RWPE1 (cell line): ENCODE results near the gene POLR3G.

Experiments used
- CTCF ChIA-PET: fragments of 350-600 bp; sonication (Branson Sonifier 250); formaldehyde crosslinking; extraction: SDS; loops from one replicate; lab custom pipeline; 2021; lab: Yijun Ruan, JAX
- POLR2A ChIA-PET: fragments of 400-600 bp; formaldehyde crosslinking; extraction: SDS; loops from one replicate; lab custom pipeline; 2020; ENCODE audit warnings: antibody characterized with exemption; ENCODE audit not compliant: low non-redundant PET; lab: Yijun Ruan, JAX
- DNase-seq: peaks from one replicate; pipeline ENCODE4 v3.0.0; 2012; ENCODE audit warnings: low spot score
- H3K27ac ChIP-seq: fragments of 450-650 bp; 2 replicates; pipeline ENCODE4 v1.5.1; 2017
- TF ChIP-seq, protein P1 (sequence below): fragments of 450-650 bp; conservative IDR thresholded peaks from 2 replicates; pipeline ENCODE4 v1.5.1; 2017; ENCODE audit warnings: low read depth, mild to moderate bottlenecking

The POLR3G gene

DNA sequence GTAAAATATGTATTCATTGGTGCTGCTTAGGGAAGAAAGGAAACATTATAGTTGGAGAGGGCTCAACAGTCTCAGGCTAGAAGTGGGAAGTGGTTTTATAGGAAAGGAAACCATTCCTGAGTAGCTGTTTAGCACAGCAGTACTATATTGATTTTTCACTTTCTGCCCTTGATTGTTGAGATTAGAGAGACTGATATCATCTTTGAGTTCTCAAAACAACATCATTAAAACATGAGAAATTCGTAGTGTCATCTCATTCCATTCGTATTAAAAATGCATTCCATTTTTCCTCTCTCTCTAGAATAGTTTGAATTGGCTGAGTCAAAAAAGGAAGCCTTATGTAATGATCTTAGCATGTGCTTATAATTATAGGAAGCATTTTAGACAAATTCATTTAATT lies 14.1 kb downstream of the POLR3G start:
- no peak overlapping the region for H3K27ac ChIP-seq
- ChIA-PET POLR2A (no interaction called here), CTCF (interaction anchor here (0.6 kb wide), 1 partner anchor 16 kb away, joined by 6 read pairs; no protein-coding TSS in a partner anchor)
- no peak for DNase-seq
- TF ChIP-seq, protein P1, sequence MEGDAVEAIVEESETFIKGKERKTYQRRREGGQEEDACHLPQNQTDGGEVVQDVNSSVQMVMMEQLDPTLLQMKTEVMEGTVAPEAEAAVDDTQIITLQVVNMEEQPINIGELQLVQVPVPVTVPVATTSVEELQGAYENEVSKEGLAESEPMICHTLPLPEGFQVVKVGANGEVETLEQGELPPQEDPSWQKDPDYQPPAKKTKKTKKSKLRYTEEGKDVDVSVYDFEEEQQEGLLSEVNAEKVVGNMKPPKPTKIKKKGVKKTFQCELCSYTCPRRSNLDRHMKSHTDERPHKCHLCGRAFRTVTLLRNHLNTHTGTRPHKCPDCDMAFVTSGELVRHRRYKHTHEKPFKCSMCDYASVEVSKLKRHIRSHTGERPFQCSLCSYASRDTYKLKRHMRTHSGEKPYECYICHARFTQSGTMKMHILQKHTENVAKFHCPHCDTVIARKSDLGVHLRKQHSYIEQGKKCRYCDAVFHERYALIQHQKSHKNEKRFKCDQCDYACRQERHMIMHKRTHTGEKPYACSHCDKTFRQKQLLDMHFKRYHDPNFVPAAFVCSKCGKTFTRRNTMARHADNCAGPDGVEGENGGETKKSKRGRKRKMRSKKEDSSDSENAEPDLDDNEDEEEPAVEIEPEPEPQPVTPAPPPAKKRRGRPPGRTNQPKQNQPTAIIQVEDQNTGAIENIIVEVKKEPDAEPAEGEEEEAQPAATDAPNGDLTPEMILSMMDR = no peak

DNA sequence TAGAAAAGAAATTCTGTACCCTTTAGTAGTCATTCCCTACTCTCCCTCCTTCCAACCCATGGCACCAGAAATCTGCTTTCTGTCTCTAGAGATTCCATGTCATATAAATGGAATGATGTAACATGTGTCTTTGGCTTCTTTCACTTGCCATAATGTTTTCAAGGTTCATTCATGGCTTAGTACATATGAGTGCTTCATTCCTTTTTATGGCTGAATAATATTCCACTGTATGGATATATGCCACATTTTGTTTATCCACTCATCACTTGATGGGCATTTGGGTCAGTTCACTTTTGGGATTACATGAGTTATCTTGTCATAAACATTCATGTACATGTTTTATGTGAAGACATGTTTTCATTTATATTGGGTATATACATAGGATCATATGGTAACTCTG lies 19.4 kb downstream of the POLR3G start:
- DNase-seq = no peak
- POLR2A ChIA-PET = no interaction called here
- TF ChIP-seq, protein P1 = no peak
- H3K27ac ChIP-seq = no peak overlapping the region
- CTCF ChIA-PET = no interaction called here

DNA sequence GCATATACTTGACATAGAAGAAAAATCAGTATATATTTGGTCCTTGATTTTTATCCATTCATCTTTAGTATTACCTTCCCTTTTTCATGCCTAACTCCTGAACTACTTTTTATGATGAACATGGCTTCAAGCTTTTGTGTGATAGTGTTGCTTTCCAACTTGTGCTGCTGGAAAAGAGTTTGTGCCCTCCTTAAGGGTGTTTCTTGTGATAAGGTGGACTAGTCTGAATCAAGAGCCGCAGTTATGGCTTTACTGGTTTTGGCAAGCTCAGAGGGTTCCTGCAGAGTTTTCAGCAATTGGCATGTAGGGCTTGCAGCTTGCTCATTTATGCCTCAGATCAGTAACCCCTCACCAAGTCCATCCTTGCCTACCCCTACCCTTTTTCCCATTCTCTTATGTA lies 20.5 kb downstream of the POLR3G start:
- CTCF ChIA-PET = no interaction called here
- POLR2A ChIA-PET = no interaction called here
- DNase-seq = no peak
- H3K27ac ChIP-seq = no peak overlapping the region
- TF ChIP-seq, protein P1 = no peak

DNA sequence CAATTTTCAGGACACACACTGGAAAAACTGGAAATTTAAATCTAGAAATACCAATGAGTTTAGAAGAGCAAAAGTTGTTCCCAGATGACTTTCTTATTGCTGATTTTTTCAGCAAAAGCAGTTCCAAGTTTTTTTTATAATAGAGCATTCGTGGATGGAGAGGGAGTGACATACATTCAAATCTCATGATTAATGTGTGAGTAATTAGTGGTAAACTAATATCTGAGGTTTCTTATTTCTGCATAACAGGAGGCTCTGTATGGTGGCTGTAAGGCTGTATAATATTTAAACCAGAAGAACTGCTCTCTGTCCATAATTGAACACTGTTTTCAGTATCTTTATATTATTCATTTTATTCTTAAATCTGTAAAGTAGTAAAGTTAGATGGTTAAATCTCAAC lies 28.9 kb downstream of the POLR3G start:
- POLR2A ChIA-PET = no interaction called here
- CTCF ChIA-PET = interaction anchor here (0.7 kb wide), 1 partner anchor 28 kb away, joined by 3 read pairs; no protein-coding TSS in a partner anchor
- peak; percentile 24 for DNase-seq
- TF ChIP-seq, protein P1 = no peak
- H3K27ac ChIP-seq = no peak overlapping the region

DNA sequence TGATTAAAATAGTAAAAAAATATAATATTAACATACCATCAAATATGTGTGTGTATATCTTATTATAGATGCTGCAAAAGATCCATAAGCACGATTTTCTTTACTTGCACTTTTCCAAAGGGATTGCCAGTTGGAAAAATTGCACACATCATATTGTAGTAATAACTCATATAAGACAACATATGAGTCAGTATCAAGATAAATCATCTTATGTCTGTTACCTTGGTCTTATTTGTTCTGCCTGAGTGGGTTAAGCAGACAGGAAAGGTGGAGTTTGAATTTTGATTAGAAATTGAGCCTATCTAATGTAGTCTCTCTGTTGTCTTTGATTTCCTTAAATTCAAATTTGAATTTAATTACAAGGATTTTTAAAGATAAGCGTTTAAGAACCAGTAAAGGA lies 30.1 kb downstream of the POLR3G start:
- POLR2A ChIA-PET = no interaction called here
- TF ChIP-seq, protein P1 = no peak
- DNase-seq = peak; percentile 34
- no peak overlapping the region for H3K27ac ChIP-seq
- CTCF ChIA-PET = interaction anchor here (0.6 to 1.0 kb wide), 3 partner anchors 16 to 582 kb away, joined by 3 to 6 read pairs (median 4); no protein-coding TSS in a partner anchor

DNA sequence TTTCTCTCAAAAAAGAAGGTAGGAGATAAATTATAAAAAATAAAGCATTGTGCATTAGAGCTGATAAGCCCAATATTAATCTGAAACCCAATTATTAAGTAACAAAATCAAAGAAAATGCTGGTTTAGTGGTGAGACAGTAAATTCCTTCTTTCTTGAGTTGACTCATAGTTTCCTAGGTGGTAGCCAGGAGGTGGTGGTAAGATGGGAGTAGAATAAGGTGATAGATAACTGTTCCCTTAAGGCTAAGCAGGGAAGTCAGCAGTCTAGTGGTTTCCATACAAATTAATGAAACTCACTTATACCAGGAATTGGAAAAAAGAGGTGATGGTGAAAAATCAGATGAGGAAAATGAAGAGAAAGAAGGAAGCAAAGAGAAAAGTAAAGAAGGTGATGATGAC lies 31.6 kb downstream of the POLR3G start:
- TF ChIP-seq, protein P1 = no peak
- POLR2A ChIA-PET = no interaction called here
- DNase-seq = no peak
- CTCF ChIA-PET = no interaction called here
- no peak overlapping the region for H3K27ac ChIP-seq
